ENCODE data around the gene DCXR.

DNA sequence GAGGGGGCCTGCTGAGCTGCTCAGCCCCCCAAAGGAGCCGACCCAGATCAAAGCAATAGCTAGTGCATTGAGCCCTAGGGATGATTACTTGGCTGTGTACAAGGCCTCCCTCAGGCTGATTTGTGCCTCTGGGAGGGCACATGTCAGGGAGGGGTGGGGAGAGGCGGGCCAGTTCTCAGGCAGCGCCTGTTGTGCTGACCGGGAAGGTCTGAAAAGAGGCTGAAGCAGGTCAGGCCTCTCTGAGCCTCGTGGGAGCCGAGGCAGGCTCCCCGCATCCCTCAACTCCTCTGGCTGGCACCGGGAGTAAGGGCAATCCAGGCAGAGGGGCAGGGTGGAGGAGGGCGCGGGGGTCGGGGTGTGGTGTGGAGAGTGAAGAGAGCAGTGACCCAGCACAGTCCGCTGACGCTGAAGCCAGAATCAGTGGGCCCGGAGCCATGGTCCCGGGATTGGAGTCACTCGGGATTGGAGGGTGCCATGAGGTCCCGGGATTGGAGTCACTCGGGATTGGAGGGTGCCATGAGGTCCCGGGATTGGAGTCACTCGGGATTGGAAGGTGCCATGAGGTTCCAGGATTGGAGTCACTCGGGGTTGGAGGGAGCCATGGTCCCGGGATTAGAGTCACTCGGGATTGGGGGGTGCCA is 3.0 kb downstream of the DCXR start:
- TF ChIP-seq, protein P1, sequence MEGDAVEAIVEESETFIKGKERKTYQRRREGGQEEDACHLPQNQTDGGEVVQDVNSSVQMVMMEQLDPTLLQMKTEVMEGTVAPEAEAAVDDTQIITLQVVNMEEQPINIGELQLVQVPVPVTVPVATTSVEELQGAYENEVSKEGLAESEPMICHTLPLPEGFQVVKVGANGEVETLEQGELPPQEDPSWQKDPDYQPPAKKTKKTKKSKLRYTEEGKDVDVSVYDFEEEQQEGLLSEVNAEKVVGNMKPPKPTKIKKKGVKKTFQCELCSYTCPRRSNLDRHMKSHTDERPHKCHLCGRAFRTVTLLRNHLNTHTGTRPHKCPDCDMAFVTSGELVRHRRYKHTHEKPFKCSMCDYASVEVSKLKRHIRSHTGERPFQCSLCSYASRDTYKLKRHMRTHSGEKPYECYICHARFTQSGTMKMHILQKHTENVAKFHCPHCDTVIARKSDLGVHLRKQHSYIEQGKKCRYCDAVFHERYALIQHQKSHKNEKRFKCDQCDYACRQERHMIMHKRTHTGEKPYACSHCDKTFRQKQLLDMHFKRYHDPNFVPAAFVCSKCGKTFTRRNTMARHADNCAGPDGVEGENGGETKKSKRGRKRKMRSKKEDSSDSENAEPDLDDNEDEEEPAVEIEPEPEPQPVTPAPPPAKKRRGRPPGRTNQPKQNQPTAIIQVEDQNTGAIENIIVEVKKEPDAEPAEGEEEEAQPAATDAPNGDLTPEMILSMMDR (conservative IDR thresholded peaks at IDR 0.05), result no peak
- TF ChIP-seq EZH2 (IDR thresholded peaks at IDR 0.05; ENCODE audit: low read depth), result no peak
